IMR-90 (cell line): ENCODE data around the gene MRPL44. TPM values are rescaled to one million over a fixed set of nuclear protein-coding genes. Genes with fewer than 3 reads are reported as not detected.

Source experiments
- ATAC-seq: fragments of 200-7000 bp; cut with Tn5 transposase; 2 replicates; pipeline ENCODE4 v1.9.1; 2020; ENCODE audit warnings: low read depth, mild to moderate bottlenecking, moderate library complexity
- BruUV-seq: library from RNA; stranded (reverse); fragments of 400-500 nt; replicated peaks from 2 replicates; lab custom pipeline; 2021; lab: Mats Ljungman, UMichigan
- CTCF ChIA-PET: fragments of 300-600 bp; formaldehyde crosslinking; extraction: SDS; loops from one replicate; lab custom pipeline; 2021; ENCODE audit warnings: antibody characterized with exemption; lab: Yijun Ruan, JAX
- POLR2A ChIA-PET: fragments of 300-600 bp; sonication (Branson Sonifier 250); formaldehyde crosslinking; loops from one replicate; lab custom pipeline; 2022; ENCODE audit warnings: antibody characterized with exemption; ENCODE audit not compliant: unreplicated experiment; lab: Charles Lee
- DNase-seq: peaks from one replicate; pipeline ENCODE4 v3.0.0; 2013
- H2AFZ ChIP-seq: replicated peaks from 2 replicates; pipeline ENCODE3; 2013; ENCODE audit warnings: low read length, mild to moderate bottlenecking; ENCODE audit not compliant: poor library complexity
- H2AK5ac ChIP-seq: 2 replicates; pipeline ENCODE4 v1.6.1; 2013; ENCODE audit warnings: low read depth, low read length, inconsistent platforms
- H2AK9ac ChIP-seq: replicated peaks from 2 replicates; pipeline ENCODE3; 2013; ENCODE audit warnings: mild to moderate bottlenecking, low read depth, low read length, moderate library complexity; ENCODE audit not compliant: poor library complexity
- H2BK120ac ChIP-seq: 2 replicates; pipeline ENCODE4 v1.6.1; 2013; ENCODE audit warnings: low read depth, low read length, inconsistent platforms
- H2BK15ac ChIP-seq: 3 replicates; pipeline ENCODE4 v1.6.1; 2013; ENCODE audit warnings: low read depth, low read length, inconsistent platforms
- H2BK20ac ChIP-seq: 2 replicates; pipeline ENCODE4 v1.6.1; 2013; ENCODE audit warnings: low read depth, mild to moderate bottlenecking, inconsistent platforms, low read length, moderate library complexity
- H2BK5ac ChIP-seq: 2 replicates; pipeline ENCODE4 v1.6.1; 2013; ENCODE audit warnings: mild to moderate bottlenecking, low read depth, low read length, inconsistent platforms; ENCODE audit not compliant: poor library complexity, severe bottlenecking
- H3K14ac ChIP-seq: replicated peaks from 2 replicates; pipeline ENCODE4 v1.6.1; 2013; ENCODE audit warnings: low read depth, low read length, inconsistent platforms
- H3K18ac ChIP-seq: 2 replicates; pipeline ENCODE4 v1.6.1; 2013; ENCODE audit warnings: low read depth, low read length, control low read depth
- H3K23ac ChIP-seq: 2 replicates; pipeline ENCODE4 v1.6.1; 2013; ENCODE audit warnings: low read depth, low read length, inconsistent platforms
- H3K27ac ChIP-seq: 2 replicates; pipeline ENCODE4 v1.5.1; 2013; ENCODE audit warnings: mild to moderate bottlenecking, control low read depth, low read length; ENCODE audit not compliant: insufficient read depth
- H3K27me3 ChIP-seq: 2 replicates; pipeline ENCODE4 v1.6.1; 2013; ENCODE audit warnings: low read length; ENCODE audit not compliant: control insufficient read depth, insufficient read depth
- H3K36me3 ChIP-seq: 2 replicates; pipeline ENCODE4 v1.6.1; 2013; ENCODE audit warnings: low read length, mixed read lengths; ENCODE audit not compliant: control insufficient read depth, insufficient read depth
- H3K4ac ChIP-seq: 2 replicates; pipeline ENCODE4 v1.6.1; 2013; ENCODE audit warnings: low read depth, low read length, inconsistent platforms
- H3K4me1 ChIP-seq: 2 replicates; pipeline ENCODE4 v1.6.1; 2013; ENCODE audit warnings: low read length, mixed read lengths; ENCODE audit not compliant: control insufficient read depth, insufficient read depth
- H3K4me2 ChIP-seq: 2 replicates; pipeline ENCODE4 v1.6.1; 2013; ENCODE audit warnings: low read depth, mild to moderate bottlenecking, control low read depth, low read length, moderate library complexity
- H3K4me3 ChIP-seq: 2 replicates; pipeline ENCODE4 v1.5.1; 2013; ENCODE audit warnings: low read depth, mild to moderate bottlenecking, control low read depth, low read length, moderate library complexity; ENCODE audit not compliant: insufficient read depth
- H3K56ac ChIP-seq: 2 replicates; pipeline ENCODE4 v1.6.1; 2013; ENCODE audit warnings: low read length, inconsistent platforms; ENCODE audit not compliant: insufficient read depth; ENCODE audit errors: extremely low read depth
- H3K79me1 ChIP-seq, 2 experiments: 2 replicates each; pipeline ENCODE4 v1.6.1; 2013; ENCODE audit warnings: low read length in 2 of 2, inconsistent platforms in 1 of 2, low read depth in 1 of 2
- H3K9ac ChIP-seq: 2 replicates; pipeline ENCODE4 v1.6.1; 2013; ENCODE audit warnings: low read depth, low read length, control low read depth
- H3K9me1 ChIP-seq: 2 replicates; pipeline ENCODE4 v1.6.1; 2013; ENCODE audit warnings: low read length, inconsistent platforms; ENCODE audit not compliant: insufficient read depth
- H3K9me3 ChIP-seq: 2 replicates; pipeline ENCODE4 v1.6.1; 2013; ENCODE audit warnings: low read length; ENCODE audit not compliant: control insufficient read depth, insufficient read depth
- H4K20me1 ChIP-seq: 2 replicates; pipeline ENCODE4 v1.6.1; 2013; ENCODE audit warnings: low read length, inconsistent platforms; ENCODE audit not compliant: insufficient read depth
- H4K5ac ChIP-seq: 2 replicates; pipeline ENCODE4 v1.6.1; 2013; ENCODE audit warnings: mild to moderate bottlenecking, low read depth, low read length, control low read depth
- H4K8ac ChIP-seq, 2 experiments: 2 replicates each; pipeline ENCODE4 v1.6.1; 2013; ENCODE audit warnings: low read depth in 2 of 2, low read length in 2 of 2, control low read depth in 1 of 2, inconsistent platforms in 1 of 2
- H4K91ac ChIP-seq: 2 replicates; pipeline ENCODE4 v1.6.1; 2013; ENCODE audit warnings: low read depth, low read length, inconsistent platforms; ENCODE audit not compliant: insufficient read depth
- CHD1 ChIP-seq: IDR thresholded peaks from 2 replicates; pipeline ENCODE4 v1.6.1; 2012; ENCODE audit warnings: low read depth, low read length, improper control_type of control experiment
- FOS ChIP-seq: fragments of 150-350 bp; IDR thresholded peaks from 2 replicates; pipeline ENCODE4 v1.6.1; 2016; ENCODE audit warnings: low read depth, low read length
- MXI1 ChIP-seq: IDR thresholded peaks from 2 replicates; pipeline ENCODE4 v1.6.1; 2012; ENCODE audit warnings: low read depth, mild to moderate bottlenecking, low read length, moderate library complexity, borderline replicate concordance
- POLR2A ChIP-seq: IDR thresholded peaks from 2 replicates; pipeline ENCODE4 v1.6.1; 2012; ENCODE audit warnings: mild to moderate bottlenecking, low read depth, low read length
- RCOR1 ChIP-seq: IDR thresholded peaks from 2 replicates; pipeline ENCODE4 v1.6.1; 2012; ENCODE audit warnings: mild to moderate bottlenecking, low read length, improper control_type of control experiment; ENCODE audit not compliant: insufficient replicate concordance
- dilution Hi-C: fragments of 300-500 bp; cut with HindIII; formaldehyde crosslinking; loops from one replicate; pipeline ENCODE4 v1.14.3; 2018; ENCODE audit warnings: low sequenced_read_pairs; ENCODE audit not compliant: unreplicated experiment
- in situ Hi-C: fragments of 300-500 bp; cut with MboI; formaldehyde crosslinking; loops from 3 replicates; pipeline ENCODE4 v1.14.3; 2019; ENCODE audit warnings: low sequenced_read_pairs, inconsistent platforms, mixed read lengths
- intact Hi-C: fragments of 100-400 bp; cut with micrococcal nuclease; formaldehyde crosslinking; loops from 2 replicates; pipeline ENCODE4 v1.10.0; 2022
- polyA plus RNA-seq, 3 experiments: library from polyadenylated mRNA; depleted of rRNA; stranded (reverse); fragments of >200 nt; gene quantifications; 2 replicates each; pipeline ENCODE4 v1.2.3, GENCODE V29; 2012; ENCODE audit warnings: low replicate concordance in 1 of 3
- total RNA-seq: library from RNA; depleted of rRNA; stranded (reverse); fragments of >200 nt; gene quantifications from 2 replicates; pipeline ENCODE4 v1.2.3, GENCODE V29; 2012

The MRPL44 gene
- total and polyA plus RNA-seq, 2 of the 4 experiments (the other 2 are of a cell fraction) = 18.6 to 20.1 TPM

- intact Hi-C loops = no loop called here
- Histone ChIP-seq H4K20me1 (peaks cover 55% of the 10 kb centered on the region), H2BK5ac (no peak overlapping the region), H2AK9ac (no peak overlapping the region), H3K4me1 (peaks cover 25% of the 10 kb centered on the region), H3K9me1 (peaks cover 28% of the 10 kb centered on the region), H3K4ac (no peak overlapping the region), H3K9ac (no peak overlapping the region), H3K4me2 (no peak overlapping the region), H3K18ac (no peak overlapping the region), H2BK20ac (no peak overlapping the region), H3K79me1 (peaks cover 20 to 69% of the 10 kb centered on the region in 2 experiments), H3K27me3 (no peaks in the 10 kb centered on the region), H2BK120ac (no peak overlapping the region), H2BK15ac (no peak overlapping the region), H3K14ac (no peak overlapping the region), H3K4me3 (no peak overlapping the region), H4K5ac (no peak overlapping the region), H2AFZ (no peak overlapping the region), H3K27ac (no peak overlapping the region), H3K9me3 (no peaks in the 10 kb centered on the region), H3K23ac (no peak overlapping the region), H4K8ac (no peak overlapping the region), H3K56ac (no peak overlapping the region), H2AK5ac (no peak overlapping the region), H4K91ac (no peak overlapping the region), H3K36me3 (peaks cover 14% of the 10 kb centered on the region)
- in situ Hi-C loops = no loop called here
- POLR2A ChIA-PET = no interaction called here
- BruUV-seq = no TSS peak
- DNase-seq = no peak
- dilution Hi-C loops = no loop called here
- CTCF ChIA-PET = no interaction called here
- TF ChIP-seq POLR2A (no peak), CHD1 (no peak), FOS (no peak), MXI1 (no peak), RCOR1 (no peak)
- ATAC-seq = peak; percentile 33; the same call in 1 of the 2 replicates
These were observed 36.1 kb upstream of the MRPL44 start for GRCh38 chr2:223921204-223921603.
